GM18951 (cell line): ENCODE measurements around the gene TMPRSS11F.

Experiments used
- POLR2A ChIP-seq: IDR thresholded peaks from 4 replicates; pipeline ENCODE4 v1.6.1; 2011; ENCODE audit warnings: mild to moderate bottlenecking; ENCODE audit not compliant: insufficient read length, insufficient read depth; ENCODE audit errors: extremely low read depth
- in situ Hi-C: fragments of 300-500 bp; cut with MboI; formaldehyde crosslinking; loops from one replicate; pipeline ENCODE4 v1.12.0; 2022; ENCODE audit warnings: low sequenced_read_pairs, mixed read lengths, inconsistent platforms; ENCODE audit not compliant: unreplicated experiment

Gene TMPRSS11F

GRCh38 chr4:68021185-68021584 lies 108.5 kb downstream of the TMPRSS11F start:
- no peak for TF ChIP-seq POLR2A
- in situ Hi-C loops = no loop called here

GRCh38 chr4:68011684-68012083 lies 118.0 kb downstream of the TMPRSS11F start:
- in situ Hi-C loops = no loop called here
- TF ChIP-seq POLR2A = no peak
